Activated CD4-positive, alpha-beta T cell treated with anti-CD3 and anti-CD28 coated beads, Interleukin-2, amount 50 U/mL, for 24 hours (primary cell): Measurements from ENCODE around the gene EYS.
"Not testable (repeated sequence)": the region's sequence is repeated elsewhere in the genome, so short reads cannot be mapped to it uniquely, and the experiment has no call there.

Experiments
- DNase-seq, 2 donors: peaks; one replicate each; pipeline ENCODE4 v3.0.0-alpha.2; 2020; ENCODE audit warnings: low read depth in 1 of 2, low spot score in 1 of 2

Gene EYS

GRCh38 chr6:64497634-64498033, 1209.4 kb downstream of the EYS start:
- DNase-seq: no peak

GRCh38 chr6:64489763-64490162, 1217.3 kb downstream of the EYS start:
- DNase-seq: no peak

GRCh38 chr6:64486578-64487351, 1220.3 kb downstream of the EYS start:
- no peak for DNase-seq

GRCh38 chr6:64483956-64484499, 1223.0 kb downstream of the EYS start:
- no peak for DNase-seq

- DNase-seq: no peak
Measured at GRCh38 chr6:64482631-64483030, 1224.4 kb downstream of the EYS start.

GRCh38 chr6:64479134-64479533, 1227.9 kb downstream of the EYS start:
- DNase-seq: no peak

- no peak for DNase-seq
Measured at GRCh38 chr6:64477391-64477790, 1229.6 kb downstream of the EYS start.

- no peak for DNase-seq
Measured at GRCh38 chr6:64476935-64477334, 1230.1 kb downstream of the EYS start.

GRCh38 chr6:64469405-64469804, 1237.6 kb downstream of the EYS start:
- DNase-seq: not testable (repeated sequence)

- no peak for DNase-seq
Measured at GRCh38 chr6:64467656-64468055, 1239.4 kb downstream of the EYS start.

GRCh38 chr6:64459411-64459944, 1247.5 kb downstream of the EYS start:
- DNase-seq: no peak

- DNase-seq: not testable (repeated sequence)
Measured at GRCh38 chr6:64448101-64448500, 1258.9 kb downstream of the EYS start.

GRCh38 chr6:64445038-64445437, 1262.0 kb downstream of the EYS start:
- no peak for DNase-seq

- DNase-seq: no peak
Measured at GRCh38 chr6:64439274-64439673, 1267.8 kb downstream of the EYS start.

- DNase-seq: no peak
Measured at GRCh38 chr6:64437996-64438395, 1269.0 kb downstream of the EYS start.

- DNase-seq: no peak
Measured at GRCh38 chr6:64429926-64430325, 1277.1 kb downstream of the EYS start.

GRCh38 chr6:64428186-64428585, 1278.8 kb downstream of the EYS start:
- no peak for DNase-seq

- no peak for DNase-seq
Measured at GRCh38 chr6:64415926-64416325, 1291.1 kb downstream of the EYS start.

- DNase-seq: no peak
Measured at GRCh38 chr6:64411226-64411625, 1295.8 kb downstream of the EYS start.

- DNase-seq: no peak
Measured at GRCh38 chr6:64409948-64410347, 1297.1 kb downstream of the EYS start.

GRCh38 chr6:64404396-64404795, 1302.6 kb downstream of the EYS start:
- no peak for DNase-seq

- no peak for DNase-seq
Measured at GRCh38 chr6:64383277-64383676, 1323.7 kb downstream of the EYS start.

GRCh38 chr6:64376394-64376793, 1330.6 kb downstream of the EYS start:
- no peak for DNase-seq
